HCT116 (cell line): ENCODE measurements around the gene CISD1. TPM values are rescaled to one million over a fixed set of nuclear protein-coding genes. Genes with fewer than 3 reads are reported as not detected.

Experiments used
- ATAC-seq: fragments of 200-7000 bp; cut with Tn5 transposase; 2 replicates; pipeline ENCODE4 v1.9.1; 2020; ENCODE audit warnings: mild to moderate bottlenecking, moderate library complexity
- BruUV-seq: library from RNA; stranded (reverse); fragments of 400-500 nt; replicated peaks from 2 replicates; lab custom pipeline; 2021; lab: Mats Ljungman, UMichigan
- CTCF ChIA-PET: fragments of 300-600 bp; sonication (Branson Sonifier 250); formaldehyde crosslinking; loops from one replicate; lab custom pipeline; 2021; ENCODE audit warnings: antibody characterized with exemption; lab: Charles Lee
- POLR2A ChIA-PET: fragments of 300-600, 350-600 bp; sonication (Branson Sonifier 250); formaldehyde crosslinking; loops from one replicate; lab custom pipeline; 2021; ENCODE audit warnings: antibody characterized with exemption; lab: Charles Lee
- RAD21 ChIA-PET, 2 experiments: fragments of 300-600 bp; sonication (Branson Sonifier 250); formaldehyde crosslinking; loops; one replicate each; lab custom pipeline; 2023; ENCODE audit warnings: low total read pairs in 2 of 2; ENCODE audit not compliant: uncharacterized antibody in 2 of 2, unreplicated experiment in 2 of 2, low non-redundant PET in 1 of 2; lab: Charles Lee
- DNase-seq: peaks from one replicate; pipeline ENCODE4 v3.0.0-alpha.2; 2010; ENCODE audit warnings: low read depth, low spot score
- H2AFZ ChIP-seq: fragments of 200-600 bp; shearing (Covaris generic), sonication (generic); 2 replicates; pipeline ENCODE4 v1.6.1; 2017; ENCODE audit warnings: low read depth, mixed run types, mixed read lengths, antibody characterized with exemption, low read length; ENCODE audit not compliant: poor library complexity, severe bottlenecking
- H3K27ac ChIP-seq: 2 replicates; pipeline ENCODE4 v1.5.1; 2012; ENCODE audit warnings: low read depth, low read length
- H3K27me3 ChIP-seq: fragments of 200-600 bp; sonication (generic); 2 replicates; pipeline ENCODE4 v1.6.1; 2016; ENCODE audit warnings: mixed run types, low read length, mixed read lengths; ENCODE audit not compliant: insufficient read depth
- H3K36me3 ChIP-seq, 2 experiments: fragments of 200-500 bp in 1 of 2; fragments of 200-600 bp in 1 of 2; sonication (Bioruptor generic) in 1 of 2; sonication (generic) in 1 of 2; 2 replicates each; pipeline versions ENCODE4 v1.5.1 to v1.6.1; 2014 to 2016; ENCODE audit warnings: low read length in 2 of 2, inconsistent platforms in 1 of 2, mixed read lengths in 1 of 2, mixed run types in 1 of 2; ENCODE audit not compliant: insufficient read depth in 2 of 2, control insufficient read depth in 1 of 2
- H3K4me1 ChIP-seq, 2 experiments: fragments of 200-600 bp in 1 of 2; sonication (generic) in 1 of 2; 2 replicates each; pipeline versions ENCODE4 v1.5.1 to v1.6.1; 2012 to 2017; ENCODE audit warnings: low read length in 2 of 2, inconsistent platforms in 1 of 2, mild to moderate bottlenecking in 1 of 2, mixed read lengths in 1 of 2, mixed run types in 1 of 2, moderate library complexity in 1 of 2; ENCODE audit not compliant: insufficient read depth in 2 of 2, control insufficient read depth in 1 of 2
- H3K4me2 ChIP-seq: fragments of 200-600 bp; sonication (generic); 2 replicates; pipeline ENCODE4 v1.6.1; 2017; ENCODE audit warnings: mixed run types, low read length, mixed read lengths
- H3K4me3 ChIP-seq, 2 experiments: fragments of 200-600 bp in 1 of 2; sonication (generic) in 1 of 2; replicated peaks in 1 of 2; 2 replicates each; pipeline ENCODE4 v1.5.1; 2011 to 2016; ENCODE audit warnings: low read length in 2 of 2, control low read depth in 1 of 2, low read depth in 1 of 2, mild to moderate bottlenecking in 1 of 2, mixed read lengths in 1 of 2, mixed run types in 1 of 2
- H3K79me2 ChIP-seq: fragments of 200-600 bp; sonication (generic); 2 replicates; pipeline ENCODE4 v1.6.1; 2017; ENCODE audit warnings: mild to moderate bottlenecking, mixed run types, low read length, moderate library complexity, mixed read lengths; ENCODE audit not compliant: insufficient read depth
- H3K9ac ChIP-seq: fragments of 200-600 bp; sonication (generic); 2 replicates; pipeline ENCODE4 v1.6.1; 2016; ENCODE audit warnings: low read length, mixed read lengths
- H3K9me2 ChIP-seq: fragments of 200-600 bp; sonication (generic), shearing (Covaris generic); 2 replicates; pipeline ENCODE4 v1.6.1; 2017; ENCODE audit warnings: mixed run types, mild to moderate bottlenecking, moderate library complexity; ENCODE audit not compliant: insufficient read depth
- H3K9me3 ChIP-seq, 2 experiments: fragments of 200-500 bp in 1 of 2; fragments of 200-600 bp in 1 of 2; sonication (Bioruptor generic) in 1 of 2; sonication (generic) in 1 of 2; 2 replicates each; pipeline ENCODE4 v1.6.1; 2014 to 2017; ENCODE audit warnings: low read length in 2 of 2, mixed read lengths in 2 of 2, inconsistent platforms in 1 of 2, low read depth in 1 of 2, mild to moderate bottlenecking in 1 of 2, mixed run types in 1 of 2, moderate library complexity in 1 of 2; ENCODE audit not compliant: control insufficient read depth in 1 of 2, insufficient read depth in 1 of 2
- H4K20me1 ChIP-seq: fragments of 200-600 bp; sonication (generic), shearing (Covaris generic); 2 replicates; pipeline ENCODE4 v1.6.1; 2017; ENCODE audit warnings: mixed run types, mild to moderate bottlenecking, moderate library complexity; ENCODE audit not compliant: insufficient read depth
- CBX3 ChIP-seq: IDR thresholded peaks from 2 replicates; pipeline ENCODE4 v1.6.1; 2012; ENCODE audit warnings: low read depth
- CEBPB ChIP-seq: IDR thresholded peaks from 2 replicates; pipeline ENCODE4 v1.6.1; 2012; ENCODE audit warnings: low read depth
- CTCF ChIP-seq, 3 experiments: fragments of 200-600 bp in 1 of 3; sonication (generic) in 1 of 3; IDR thresholded peaks in 2 of 3; conservative IDR thresholded peaks in 1 of 3; 2 replicates each; pipeline ENCODE4 v1.5.1; 2012 to 2017; ENCODE audit warnings: low read depth in 2 of 3, low read length in 2 of 3, antibody characterized with exemption in 1 of 3, borderline replicate concordance in 1 of 3, control low read depth in 1 of 3, mild to moderate bottlenecking in 1 of 3, mixed read lengths in 1 of 3, mixed run types in 1 of 3, moderate library complexity in 1 of 3; ENCODE audit not compliant: insufficient read depth in 1 of 3
- EZH2phosphoT487 ChIP-seq: fragments of 200-600 bp; IDR thresholded peaks from 2 replicates; pipeline ENCODE4 v1.6.1; 2018; ENCODE audit warnings: antibody characterized with exemption, borderline replicate concordance
- JUND ChIP-seq: IDR thresholded peaks from 2 replicates; pipeline ENCODE4 v1.6.1; 2012
- POLR2AphosphoS5 ChIP-seq: IDR thresholded peaks from 2 replicates; pipeline ENCODE4 v1.6.1; 2011; ENCODE audit warnings: mild to moderate bottlenecking, low read depth, low read length, moderate library complexity
- SP1 ChIP-seq: IDR thresholded peaks from 2 replicates; pipeline ENCODE4 v1.6.1; 2012; ENCODE audit warnings: low read depth
- SRF ChIP-seq: IDR thresholded peaks from 2 replicates; pipeline ENCODE4 v1.6.1; 2012; ENCODE audit warnings: low read depth
- TCF7L2 ChIP-seq: IDR thresholded peaks from 2 replicates; pipeline ENCODE4 v1.7.0; 2011; ENCODE audit warnings: borderline replicate concordance, inconsistent platforms; ENCODE audit not compliant: insufficient read depth, insufficient read length; ENCODE audit errors: extremely low read depth
- ZBTB33 ChIP-seq: IDR thresholded peaks from 2 replicates; pipeline ENCODE4 v1.6.1; 2011; ENCODE audit warnings: mild to moderate bottlenecking, low read length, moderate library complexity; ENCODE audit not compliant: insufficient replicate concordance; ENCODE audit errors: extremely low read depth
- ZFX ChIP-seq: fragments of 450-650 bp; IDR thresholded peaks from 2 replicates; pipeline ENCODE4 v1.6.1; 2017
- ZNF274 ChIP-seq: fragments of 200-500 bp; sonication (Bioruptor generic); IDR thresholded peaks from 2 replicates; pipeline ENCODE4 v1.6.1; 2014; ENCODE audit warnings: mild to moderate bottlenecking, low read depth, low read length, inconsistent platforms
- intact Hi-C: fragments of 100-400 bp; cut with micrococcal nuclease; formaldehyde crosslinking; loops from 2 replicates; pipeline ENCODE4 v1.10.0; 2022
- total RNA-seq: library from RNA; stranded (reverse); gene quantifications from one replicate; pipeline ENCODE4 v1.2.1, GENCODE V29; 2021; ENCODE audit not compliant: unreplicated experiment

The CISD1 gene
- total RNA-seq, 1 experiment from 2014 or later: 47.3 TPM

GRCh38 chr10:58253184-58253583, 15.8 kb upstream of the CISD1 start:
- no peak for DNase-seq
- RAD21 ChIA-PET: no interaction called here
- Histone ChIP-seq H3K9me3 (no peaks in the 10 kb centered on the region), H2AFZ (no peak overlapping the region), H3K9me2 (no peaks in the 10 kb centered on the region), H3K36me3 (no peaks in the 10 kb centered on the region), H4K20me1 (no peaks in the 10 kb centered on the region), H3K27ac (no peak overlapping the region)
- no peak for TF ChIP-seq ZBTB33
- no peak for TF ChIP-seq ZFX
- no peak for TF ChIP-seq CBX3
- TF ChIP-seq SRF: no peak
- no peak for TF ChIP-seq JUND
- TF ChIP-seq, all 23 proteins: peak for 0
- Histone ChIP-seq H3K4me2 (no peak overlapping the region), H3K9ac (no peak overlapping the region), H3K27me3 (no peaks in the 10 kb centered on the region), H3K4me1 (no peaks in the 10 kb centered on the region), H3K4me3 (no peak overlapping the region), H3K79me2 (no peaks in the 10 kb centered on the region)
- ChIA-PET POLR2A (no interaction called here), CTCF (interaction anchor here (1.1 kb wide), 1 partner anchor 76 kb away, joined by 3 read pairs; no protein-coding TSS in a partner anchor)
- no TSS peak for BruUV-seq
- intact Hi-C loops: no loop called here
- ATAC-seq: no peak

GRCh38 chr10:58254644-58255043, 14.3 kb upstream of the CISD1 start:
- intact Hi-C loops: no loop called here
- no peak for ATAC-seq
- Histone ChIP-seq H2AFZ (no peak overlapping the region), H4K20me1 (no peaks in the 10 kb centered on the region), H3K9me2 (no peaks in the 10 kb centered on the region), H3K27ac (no peak overlapping the region), H3K9ac (no peak overlapping the region), H3K4me2 (no peak overlapping the region), H3K36me3 (no peaks in the 10 kb centered on the region), H3K9me3 (no peaks in the 10 kb centered on the region), H3K79me2 (0 out of 2 replicates have a peak, but pooled peaks cover 5% of the 10 kb centered on the region), H3K4me1 (no peaks in the 10 kb centered on the region), H3K27me3 (no peaks in the 10 kb centered on the region), H3K4me3 (no peak overlapping the region)
- DNase-seq: no peak
- ChIA-PET POLR2A (no interaction called here), CTCF (no interaction called here), RAD21 (no interaction called here)
- TF ChIP-seq CEBPB (no peak), CBX3 (no peak), SP1 (no peak), POLR2AphosphoS5 (no peak), EZH2phosphoT487 (no peak), TCF7L2 (no peak), CTCF (IDR thresholded peaks at IDR 0.05 in 2 of 3, conservative IDR thresholded peaks at IDR 0.05 in 1 of 3; ENCODE audit: borderline replicate concordance in 1 of 3, insufficient read depth in 1 of 3, low read depth in 2 of 3, low read length in 2 of 3) (no peak), ZFX (no peak), SRF (no peak), ZNF274 (no peak)
- no TSS peak for BruUV-seq
